KMS-11 (cell line): ENCODE data around the gene ARPP19.
"Not testable (repeated sequence)": the region's sequence is repeated elsewhere in the genome, so short reads cannot be mapped to it uniquely, and the experiment has no call there.

Experiments
- H2AFZ ChIP-seq: fragments of 200-600 bp; sonication (generic); 2 replicates; pipeline ENCODE4 v1.6.1; 2016; ENCODE audit warnings: antibody characterized with exemption, mixed run types, low read depth
- H3K27ac ChIP-seq: fragments of 200-600 bp; sonication (generic); 2 replicates; pipeline ENCODE4 v1.6.1; 2016; ENCODE audit warnings: mild to moderate bottlenecking, mixed run types
- H3K27me3 ChIP-seq: fragments of 200-600 bp; sonication (generic); 2 replicates; pipeline ENCODE4 v1.6.1; 2017; ENCODE audit warnings: mild to moderate bottlenecking, low read depth, mixed run types, moderate library complexity; ENCODE audit not compliant: insufficient read depth
- H3K36me3 ChIP-seq: fragments of 200-600 bp; sonication (generic); 2 replicates; pipeline ENCODE4 v1.6.1; 2017; ENCODE audit warnings: mild to moderate bottlenecking, mixed run types; ENCODE audit not compliant: insufficient read depth
- H3K4me1 ChIP-seq: fragments of 200-600 bp; sonication (generic); 2 replicates; pipeline ENCODE4 v1.6.1; 2016; ENCODE audit warnings: mild to moderate bottlenecking, low read depth, mixed run types; ENCODE audit not compliant: poor library complexity, severe bottlenecking
- H3K4me2 ChIP-seq: fragments of 200-600 bp; sonication (generic); 2 replicates; pipeline ENCODE4 v1.7.0; 2016; ENCODE audit warnings: mild to moderate bottlenecking, mixed run types
- H3K4me3 ChIP-seq: fragments of 200-600 bp; sonication (generic); IDR thresholded peaks from 2 replicates; pipeline ENCODE4 v1.6.1; 2017; ENCODE audit warnings: low read depth, low read length, mixed read lengths; ENCODE audit not compliant: insufficient read depth
- H3K79me2 ChIP-seq: fragments of 200-600 bp; sonication (generic); 2 replicates; pipeline ENCODE4 v1.6.1; 2016; ENCODE audit warnings: low read depth, mixed run types; ENCODE audit not compliant: insufficient read depth
- H3K9ac ChIP-seq: fragments of 200-600 bp; sonication (generic); 2 replicates; pipeline ENCODE4 v1.6.1; 2016; ENCODE audit warnings: mild to moderate bottlenecking, mixed run types
- H4K20me1 ChIP-seq: fragments of 200-600 bp; sonication (generic); 2 replicates; pipeline ENCODE4 v1.6.1; 2016; ENCODE audit warnings: mild to moderate bottlenecking, mixed run types; ENCODE audit not compliant: insufficient read depth
- CTCF ChIP-seq: fragments of 200-600 bp; sonication (generic); conservative IDR thresholded peaks from 2 replicates; pipeline ENCODE4 v1.6.1; 2017; ENCODE audit warnings: low read depth, mild to moderate bottlenecking, antibody characterized with exemption, low read length, moderate library complexity, mixed read lengths

Gene ARPP19

GRCh38 chr15:52515343-52515742 is 53.5 kb downstream of the ARPP19 start:
- H3K4me1 ChIP-seq = peaks cover 49% of the 10 kb centered on the region
- no peak overlapping the region for H3K4me3 ChIP-seq
- H3K4me2 ChIP-seq = no peak overlapping the region
- H3K36me3 ChIP-seq = no peaks in the 10 kb centered on the region
- H3K27me3 ChIP-seq = no peaks in the 10 kb centered on the region
- peaks cover 4% of the 10 kb centered on the region; the same call in 1 of the 2 replicates for H4K20me1 ChIP-seq
- H2AFZ ChIP-seq = no peak overlapping the region
- H3K79me2 ChIP-seq = peaks cover 85% of the 10 kb centered on the region
- no peak overlapping the region for H3K9ac ChIP-seq
- H3K27ac ChIP-seq = no peak overlapping the region
- no peak for TF ChIP-seq CTCF

- Histone ChIP-seq H4K20me1 (peaks cover 4% of the 10 kb centered on the region; the same call in 1 of the 2 replicates), H3K4me1 (peaks cover 49% of the 10 kb centered on the region), H3K79me2 (peaks cover 87% of the 10 kb centered on the region)
These were observed 54.3 kb downstream of the ARPP19 start for GRCh38 chr15:52514482-52514881.

GRCh38 chr15:52512869-52513268 is 56.0 kb downstream of the ARPP19 start:
- H4K20me1 ChIP-seq, H3K27me3 ChIP-seq, H3K36me3 ChIP-seq, H3K4me3 ChIP-seq, H3K27ac ChIP-seq, H3K4me2 ChIP-seq, H2AFZ ChIP-seq, H3K9ac ChIP-seq: not testable (repeated sequence)
- Histone ChIP-seq H3K79me2 (peaks cover 89% of the 10 kb centered on the region), H3K4me1 (peaks cover 53% of the 10 kb centered on the region)

More at GRCh38 chr15:52514482-52514881, 54.3 kb downstream of the ARPP19 start:
- Histone ChIP-seq H3K36me3 (no peaks in the 10 kb centered on the region), H3K27me3 (no peaks in the 10 kb centered on the region), H2AFZ (no peak overlapping the region), H3K27ac (no peak overlapping the region), H3K9ac (no peak overlapping the region), H3K4me2 (no peak overlapping the region), H3K4me3 (no peak overlapping the region)
- no peak for TF ChIP-seq CTCF

GRCh38 chr15:52511084-52511483 is 57.7 kb downstream of the ARPP19 start:
- Histone ChIP-seq H3K4me3 (no peak overlapping the region), H3K27me3 (no peaks in the 10 kb centered on the region), H3K4me1 (peaks cover 70% of the 10 kb centered on the region), H3K79me2 (peaks cover 88% of the 10 kb centered on the region), H3K27ac (no peak overlapping the region), H4K20me1 (0 out of 2 replicates have a peak, but pooled peaks cover 4% of the 10 kb centered on the region), H3K4me2 (peak overlapping the region; percentile 1; the same call in 1 of the 2 replicates), H3K36me3 (no peaks in the 10 kb centered on the region), H2AFZ (no peak overlapping the region), H3K9ac (no peak overlapping the region)
- no peak for TF ChIP-seq CTCF

GRCh38 chr15:52509500-52510245 is 59.2 kb downstream of the ARPP19 start:
- peak overlapping the region; percentile 30; the same call in 1 of the 2 replicates for H3K4me2 ChIP-seq
- H3K4me1 ChIP-seq = peaks cover 75% of the 10 kb centered on the region
- H3K9ac ChIP-seq = no peak overlapping the region
- no peak overlapping the region for H2AFZ ChIP-seq
- peaks cover 88% of the 10 kb centered on the region for H3K79me2 ChIP-seq
- H3K27me3 ChIP-seq = no peaks in the 10 kb centered on the region
- no peaks in the 10 kb centered on the region for H3K36me3 ChIP-seq
- no peak for TF ChIP-seq CTCF
- no peaks in the 10 kb centered on the region for H4K20me1 ChIP-seq
- no peak overlapping the region for H3K4me3 ChIP-seq
- H3K27ac ChIP-seq = no peak overlapping the region; the same call in 1 of the 2 replicates
